Glutamatergic neuron (in vitro differentiated cells): ENCODE data around the gene FLYWCH1. TPM values are rescaled to one million over a fixed set of nuclear protein-coding genes. Genes with fewer than 3 reads are reported as not detected.

Experiments used
- DNase-seq: peaks from one replicate; pipeline ENCODE4 v3.0.0; 2022
- H3K27ac Mint-ChIP-seq: one replicate; pipeline ENCODE4 v1.8.0; 2020; ENCODE audit warnings: mild to moderate bottlenecking, mixed read lengths, inconsistent platforms; ENCODE audit not compliant: unreplicated experiment
- H3K27me3 Mint-ChIP-seq: one replicate; pipeline ENCODE4 v1.8.0; 2020; ENCODE audit warnings: mild to moderate bottlenecking, moderate library complexity, mixed read lengths, inconsistent platforms; ENCODE audit not compliant: unreplicated experiment
- H3K36me3 Mint-ChIP-seq: one replicate; pipeline ENCODE4 v1.8.0; 2020; ENCODE audit warnings: mild to moderate bottlenecking, mixed read lengths, inconsistent platforms; ENCODE audit not compliant: unreplicated experiment
- H3K4me1 Mint-ChIP-seq: one replicate; pipeline ENCODE4 v1.8.0; 2020; ENCODE audit warnings: mild to moderate bottlenecking, low read depth, mixed read lengths, inconsistent platforms; ENCODE audit not compliant: unreplicated experiment
- H3K4me3 Mint-ChIP-seq: one replicate; pipeline ENCODE4 v1.8.0; 2020; ENCODE audit warnings: mild to moderate bottlenecking, mixed read lengths, inconsistent platforms; ENCODE audit not compliant: unreplicated experiment
- H3K9me3 Mint-ChIP-seq: one replicate; pipeline ENCODE4 v1.8.0; 2020; ENCODE audit warnings: mild to moderate bottlenecking, moderate library complexity, mixed read lengths, inconsistent platforms; ENCODE audit not compliant: unreplicated experiment
- total RNA-seq: library from RNA; stranded (reverse); fragmentation: NEBNext Ultra II Directional; extraction: Animal tissue kit (Norgen Biotek cat#: 25700); gene quantifications from one replicate; pipeline ENCODE4 v1.2.1, GENCODE V29; 2021; ENCODE audit not compliant: unreplicated experiment
- TF ChIP-seq, protein P1 (sequence below): fragments of 200-600 bp; sonication (generic); IDR thresholded peaks from one replicate; pipeline ENCODE4 v1.5.0; 2021; ENCODE audit not compliant: partially characterized antibody, unreplicated experiment

FLYWCH1 gene
- total RNA-seq, 1 donor from 2014 or later: 77.1 TPM

- DNase-seq: no peak
- Mint-ChIP-seq H3K4me1 (peaks cover 11% of the 10 kb centered on the region), H3K27ac (peak overlapping the region; percentile 90), H3K4me3 (no peak overlapping the region), H3K36me3 (no peaks in the 10 kb centered on the region), H3K9me3 (peaks cover 2% of the 10 kb centered on the region), H3K27me3 (peaks cover 15% of the 10 kb centered on the region)
- TF ChIP-seq, protein P1, sequence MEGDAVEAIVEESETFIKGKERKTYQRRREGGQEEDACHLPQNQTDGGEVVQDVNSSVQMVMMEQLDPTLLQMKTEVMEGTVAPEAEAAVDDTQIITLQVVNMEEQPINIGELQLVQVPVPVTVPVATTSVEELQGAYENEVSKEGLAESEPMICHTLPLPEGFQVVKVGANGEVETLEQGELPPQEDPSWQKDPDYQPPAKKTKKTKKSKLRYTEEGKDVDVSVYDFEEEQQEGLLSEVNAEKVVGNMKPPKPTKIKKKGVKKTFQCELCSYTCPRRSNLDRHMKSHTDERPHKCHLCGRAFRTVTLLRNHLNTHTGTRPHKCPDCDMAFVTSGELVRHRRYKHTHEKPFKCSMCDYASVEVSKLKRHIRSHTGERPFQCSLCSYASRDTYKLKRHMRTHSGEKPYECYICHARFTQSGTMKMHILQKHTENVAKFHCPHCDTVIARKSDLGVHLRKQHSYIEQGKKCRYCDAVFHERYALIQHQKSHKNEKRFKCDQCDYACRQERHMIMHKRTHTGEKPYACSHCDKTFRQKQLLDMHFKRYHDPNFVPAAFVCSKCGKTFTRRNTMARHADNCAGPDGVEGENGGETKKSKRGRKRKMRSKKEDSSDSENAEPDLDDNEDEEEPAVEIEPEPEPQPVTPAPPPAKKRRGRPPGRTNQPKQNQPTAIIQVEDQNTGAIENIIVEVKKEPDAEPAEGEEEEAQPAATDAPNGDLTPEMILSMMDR: no peak
Measured at GRCh38 chr16:2954656-2955381, 43.1 kb downstream of the FLYWCH1 start.

DNA sequence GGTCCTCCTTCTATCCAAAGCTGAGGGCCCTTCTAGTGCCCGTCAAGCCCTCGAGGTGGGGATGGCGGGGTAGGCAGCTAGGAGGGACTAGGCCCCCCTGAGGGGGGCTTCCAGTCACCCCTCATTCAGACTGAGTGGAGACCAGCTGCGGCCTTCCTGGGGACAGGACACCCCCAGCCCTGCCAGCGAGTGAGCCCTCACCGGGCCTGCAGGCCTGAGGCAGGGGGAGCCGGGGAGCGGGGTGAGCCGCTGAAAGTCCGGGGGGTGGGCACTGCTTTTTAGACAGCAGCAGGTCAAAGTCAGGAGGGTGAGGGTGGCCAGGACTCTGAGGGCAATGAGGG lies 43.7 kb downstream of the FLYWCH1 start:
- Mint-ChIP-seq H3K27me3 (peaks cover 15% of the 10 kb centered on the region), H3K36me3 (no peaks in the 10 kb centered on the region), H3K9me3 (peaks cover 2% of the 10 kb centered on the region), H3K4me1 (peaks cover 11% of the 10 kb centered on the region), H3K27ac (no peak overlapping the region), H3K4me3 (no peak overlapping the region)
- no peak for DNase-seq
- TF ChIP-seq, protein P1: no peak

DNA sequence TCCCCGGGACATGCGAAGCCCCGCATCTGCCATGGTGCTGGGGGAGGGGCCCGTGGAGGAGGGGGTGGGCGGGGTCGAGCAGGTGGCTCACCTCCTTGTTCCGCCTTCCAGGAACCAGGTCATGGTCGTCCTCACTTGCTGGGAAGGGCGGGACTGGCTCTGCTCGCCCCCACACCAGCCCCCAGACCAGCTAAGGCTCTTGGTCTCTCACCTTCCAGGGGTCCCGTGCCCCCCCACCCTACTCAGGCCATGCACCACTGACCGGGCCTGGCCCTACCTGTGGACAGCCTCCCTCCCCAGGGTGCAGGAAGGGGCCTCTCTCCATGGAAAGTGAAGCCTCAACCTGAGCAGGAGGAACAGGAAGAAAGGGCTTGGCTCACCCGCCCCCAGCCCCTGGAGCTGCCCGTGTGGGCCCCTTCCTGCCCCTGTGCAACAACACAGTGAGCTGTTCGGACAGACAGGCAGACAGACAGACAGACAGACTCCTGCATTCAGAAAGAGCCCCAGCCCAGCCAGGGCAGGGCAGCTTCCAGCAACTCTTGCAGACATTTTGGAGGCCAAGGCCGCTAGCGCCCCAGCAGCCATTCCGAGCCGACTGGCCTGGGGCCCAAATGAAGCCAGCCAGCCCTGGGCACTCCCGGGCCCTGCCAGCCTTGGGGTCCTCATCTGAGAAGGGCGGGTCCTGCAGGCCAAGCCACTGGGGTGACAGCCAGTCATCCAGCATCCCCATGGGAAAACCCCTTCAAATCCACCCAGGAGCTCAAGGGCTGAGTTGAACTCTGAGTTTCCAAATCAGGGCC lies 44.2 kb downstream of the FLYWCH1 start:
- H3K4me3 Mint-ChIP-seq: no peak overlapping the region
- TF ChIP-seq, protein P1: no peak
- peaks cover 5% of the 10 kb centered on the region for H3K9me3 Mint-ChIP-seq
- peaks cover 11% of the 10 kb centered on the region for H3K4me1 Mint-ChIP-seq
- peaks cover 16% of the 10 kb centered on the region for H3K27me3 Mint-ChIP-seq
- no peak for DNase-seq
- H3K27ac Mint-ChIP-seq: no peak overlapping the region
- H3K36me3 Mint-ChIP-seq: no peaks in the 10 kb centered on the region

DNA sequence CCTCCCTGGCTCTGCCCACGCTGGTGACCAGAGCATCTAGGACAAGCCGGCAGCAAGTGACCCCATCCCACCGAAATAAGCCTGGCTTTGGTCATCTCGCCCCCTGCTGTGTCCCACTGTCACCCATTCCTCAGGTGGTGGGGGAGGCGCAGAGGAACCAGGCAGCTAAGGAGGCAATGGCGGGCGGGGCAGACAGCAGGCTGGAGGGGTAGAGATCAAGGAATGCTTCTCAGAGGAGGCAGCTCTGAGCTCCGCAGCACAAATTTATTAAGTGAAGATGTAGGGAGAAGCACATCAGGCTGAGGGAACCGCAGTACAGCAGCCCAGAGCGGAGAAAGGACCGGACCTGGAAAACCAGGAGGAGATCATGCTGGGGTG lies 44.8 kb downstream of the FLYWCH1 start:
- TF ChIP-seq, protein P1: no peak
- Mint-ChIP-seq H3K9me3 (peaks cover 5% of the 10 kb centered on the region), H3K27ac (no peak overlapping the region), H3K4me1 (peaks cover 9% of the 10 kb centered on the region), H3K4me3 (no peak overlapping the region), H3K36me3 (no peaks in the 10 kb centered on the region), H3K27me3 (peaks cover 19% of the 10 kb centered on the region)
- no peak for DNase-seq

DNA sequence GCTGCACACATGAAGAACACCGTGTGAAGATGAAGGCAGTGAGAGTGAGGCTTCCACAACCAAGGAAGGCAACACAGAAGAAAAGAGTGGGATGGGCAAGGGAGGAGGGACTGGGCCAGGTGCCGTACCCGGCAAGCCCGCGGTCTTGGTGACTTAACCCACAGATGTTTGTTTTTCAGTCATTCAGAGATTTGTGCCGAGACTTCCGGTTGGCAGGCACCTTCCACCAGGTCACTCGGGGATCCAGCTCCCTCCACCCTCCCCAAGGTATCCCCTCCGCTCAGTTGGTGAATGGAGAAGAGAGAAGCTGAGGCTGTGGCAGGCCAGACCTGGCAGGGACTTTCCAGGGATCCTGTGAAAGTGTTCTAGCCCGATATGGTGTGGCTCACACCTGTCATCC lies 47.5 kb downstream of the FLYWCH1 start:
- DNase-seq: no peak
- H3K9me3 Mint-ChIP-seq: peaks cover 5% of the 10 kb centered on the region
- no peak overlapping the region for H3K4me3 Mint-ChIP-seq
- TF ChIP-seq, protein P1: no peak
- H3K27me3 Mint-ChIP-seq: peaks cover 10% of the 10 kb centered on the region
- H3K36me3 Mint-ChIP-seq: no peaks in the 10 kb centered on the region
- no peak overlapping the region for H3K27ac Mint-ChIP-seq
- H3K4me1 Mint-ChIP-seq: peaks cover 2% of the 10 kb centered on the region
